Measurements from ENCODE around the gene ZNF227.

Gene ZNF227

GRCh38 chr19:44282846-44283245, 70.5 kb downstream of the ZNF227 start:
- H3K27ac ChIP-seq (ENCODE audit: low read depth, low read length): no peak overlapping the region
- H3K79me2 ChIP-seq (ENCODE audit: control insufficient read depth, low read length): no peaks in the 10 kb centered on the region
- H3K9me3 ChIP-seq (ENCODE audit: control insufficient read depth, insufficient read depth, low read length): no peaks in the 10 kb centered on the region; the same call in 1 of the 2 replicates
- no peaks in the 10 kb centered on the region for H3K9me2 ChIP-seq (replicated peaks; ENCODE audit: control insufficient read depth, low read length)
- H3K36me3 ChIP-seq (ENCODE audit: control insufficient read depth, low read length): no peaks in the 10 kb centered on the region
- no peaks in the 10 kb centered on the region for H3K27me3 ChIP-seq (ENCODE audit: control insufficient read depth, low read length)
- no peaks in the 10 kb centered on the region for H3K4me1 ChIP-seq (ENCODE audit: control insufficient read depth, low read length)
- no peaks in the 10 kb centered on the region for H3F3A ChIP-seq (ENCODE audit: control insufficient read depth, insufficient read depth)
- H3K4me3 ChIP-seq (ENCODE audit: low read length): no peak overlapping the region
- no peaks in the 10 kb centered on the region for H4K20me1 ChIP-seq (ENCODE audit: control insufficient read depth, insufficient read depth, low read depth, low read length)
- no peak overlapping the region for H3K4me2 ChIP-seq (ENCODE audit: low read length)
- TF ChIP-seq, protein P1, sequence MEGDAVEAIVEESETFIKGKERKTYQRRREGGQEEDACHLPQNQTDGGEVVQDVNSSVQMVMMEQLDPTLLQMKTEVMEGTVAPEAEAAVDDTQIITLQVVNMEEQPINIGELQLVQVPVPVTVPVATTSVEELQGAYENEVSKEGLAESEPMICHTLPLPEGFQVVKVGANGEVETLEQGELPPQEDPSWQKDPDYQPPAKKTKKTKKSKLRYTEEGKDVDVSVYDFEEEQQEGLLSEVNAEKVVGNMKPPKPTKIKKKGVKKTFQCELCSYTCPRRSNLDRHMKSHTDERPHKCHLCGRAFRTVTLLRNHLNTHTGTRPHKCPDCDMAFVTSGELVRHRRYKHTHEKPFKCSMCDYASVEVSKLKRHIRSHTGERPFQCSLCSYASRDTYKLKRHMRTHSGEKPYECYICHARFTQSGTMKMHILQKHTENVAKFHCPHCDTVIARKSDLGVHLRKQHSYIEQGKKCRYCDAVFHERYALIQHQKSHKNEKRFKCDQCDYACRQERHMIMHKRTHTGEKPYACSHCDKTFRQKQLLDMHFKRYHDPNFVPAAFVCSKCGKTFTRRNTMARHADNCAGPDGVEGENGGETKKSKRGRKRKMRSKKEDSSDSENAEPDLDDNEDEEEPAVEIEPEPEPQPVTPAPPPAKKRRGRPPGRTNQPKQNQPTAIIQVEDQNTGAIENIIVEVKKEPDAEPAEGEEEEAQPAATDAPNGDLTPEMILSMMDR (IDR thresholded peaks at IDR 0.05; ENCODE audit: low read depth, low read length, poor library complexity, severe bottlenecking): no peak
- TF ChIP-seq EZH2phosphoT487 (IDR thresholded peaks at IDR 0.05; ENCODE audit: borderline replicate concordance, low read length): no peak

DNA sequence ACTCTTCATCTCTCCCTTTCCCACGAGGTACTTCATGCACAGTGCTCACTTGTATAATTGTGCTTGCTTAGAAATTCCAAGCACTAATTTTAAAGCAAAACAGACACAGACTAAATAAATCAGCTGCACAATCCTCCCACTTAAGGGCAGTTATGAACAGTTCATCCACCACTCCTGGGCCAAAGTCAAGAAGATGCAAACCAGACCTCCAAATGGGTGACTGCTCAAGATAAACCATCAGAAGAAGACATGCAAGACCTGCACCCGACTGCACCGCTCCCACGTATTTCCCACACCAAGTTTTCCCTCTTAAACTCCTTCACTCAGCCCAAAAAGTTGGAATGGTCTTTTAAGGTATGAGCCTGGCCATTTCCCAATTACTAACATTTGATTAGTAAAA, 72.6 kb downstream of the ZNF227 start:
- Histone ChIP-seq H3K9me3 (ENCODE audit: control insufficient read depth, insufficient read depth, low read length) (peaks cover 3% of the 10 kb centered on the region; the same call in 1 of the 2 replicates), H3F3A (ENCODE audit: control insufficient read depth, insufficient read depth) (no peaks in the 10 kb centered on the region), H3K4me2 (ENCODE audit: low read length) (no peak overlapping the region), H3K4me3 (ENCODE audit: low read length) (no peak overlapping the region), H3K36me3 (ENCODE audit: control insufficient read depth, low read length) (no peaks in the 10 kb centered on the region; the same call in 1 of the 2 replicates), H3K9me2 (replicated peaks; ENCODE audit: control insufficient read depth, low read length) (no peaks in the 10 kb centered on the region), H3K27me3 (ENCODE audit: control insufficient read depth, low read length) (no peaks in the 10 kb centered on the region), H3K27ac (ENCODE audit: low read depth, low read length) (no peak overlapping the region), H3K79me2 (ENCODE audit: control insufficient read depth, low read length) (no peaks in the 10 kb centered on the region), H3K4me1 (ENCODE audit: control insufficient read depth, low read length) (no peaks in the 10 kb centered on the region), H4K20me1 (ENCODE audit: control insufficient read depth, insufficient read depth, low read depth, low read length) (no peaks in the 10 kb centered on the region)
- TF ChIP-seq, protein P1 (IDR thresholded peaks at IDR 0.05; ENCODE audit: low read depth, low read length, poor library complexity, severe bottlenecking): no peak
- TF ChIP-seq EZH2phosphoT487 (IDR thresholded peaks at IDR 0.05; ENCODE audit: borderline replicate concordance, low read length): no peak

All from DOHH2 (cell line).